ENCODE results near the gene KRIT1. TPM values are rescaled to one million over a fixed set of nuclear protein-coding genes. Genes with fewer than 3 reads are reported as not detected.
"Not testable (repeated sequence)": the region's sequence is repeated elsewhere in the genome, so short reads cannot be mapped to it uniquely, and the experiment has no call there.

Gene KRIT1
- total RNA-seq, 1 experiment from 2014 or later: 34.9 TPM

- Histone ChIP-seq H4K8ac (replicated peaks; ENCODE audit: insufficient read length, low read depth, low read length) (no peak overlapping the region), H3K27ac (ENCODE audit: insufficient read length, low read depth, low read length) (no peak overlapping the region), H3K79me2 (ENCODE audit: insufficient read depth, low read length) (peaks cover 18% of the 10 kb centered on the region; the same call in 1 of the 2 replicates), H4K20me1 (ENCODE audit: control insufficient read depth, insufficient read depth, insufficient read length) (no peaks in the 10 kb centered on the region), H4K5ac (ENCODE audit: insufficient read length, low read depth, low read length) (no peak overlapping the region), H3T11ph (ENCODE audit: low read length) (no peak overlapping the region), H3K23ac (ENCODE audit: insufficient read length, low read depth, low read length) (no peak overlapping the region), H3K27me3 (ENCODE audit: insufficient read depth, low read length) (no peaks in the 10 kb centered on the region), H2BK5ac (ENCODE audit: insufficient read length, low read length) (no peak overlapping the region), H2AK5ac (ENCODE audit: insufficient read length, low read length) (no peak overlapping the region), H3K14ac (ENCODE audit: insufficient read depth, low read length) (no peak overlapping the region), H3K56ac (ENCODE audit: insufficient read length, low read depth, low read length) (no peak overlapping the region), H3K9ac (ENCODE audit: extremely low read depth, insufficient read length, low read length) (no peak overlapping the region), H3K4me1 (ENCODE audit: insufficient read depth, low read length) (no peaks in the 10 kb centered on the region; the same call in 1 of the 2 replicates), H3K9me3 (ENCODE audit: control insufficient read depth, low read depth, low read length) (no peaks in the 10 kb centered on the region), H3K79me1 (ENCODE audit: insufficient read depth, low read depth, low read length, poor library complexity, severe bottlenecking) (peaks cover 4% of the 10 kb centered on the region), H2BK120ac (ENCODE audit: low read depth, low read length, poor library complexity, severe bottlenecking) (no peak overlapping the region), H3K23me2 (ENCODE audit: insufficient read length, low read depth, low read length, poor library complexity, severe bottlenecking) (no peaks in the 10 kb centered on the region), H3K18ac (ENCODE audit: insufficient read length, low read depth, low read length) (no peak overlapping the region), H3K4me2 (ENCODE audit: insufficient read depth, insufficient read length, low read length) (no peak overlapping the region), H2BK15ac (ENCODE audit: low read depth, low read length) (no peak overlapping the region), H2BK20ac (ENCODE audit: low read depth, low read length, poor library complexity, severe bottlenecking) (no peak overlapping the region), H2BK12ac (ENCODE audit: insufficient read length, low read depth, low read length) (no peak overlapping the region), H3K4ac (ENCODE audit: low read depth, low read length) (no peak overlapping the region), H2AFZ (ENCODE audit: low read length) (no peak overlapping the region), H4K91ac (ENCODE audit: insufficient read length, low read depth, low read length) (no peak overlapping the region)
- no CpG with 5 or more reads among the region's 4 CpGs for WGBS (ENCODE audit: extremely low coverage, insufficient read length, low lambda C conversion rate)
- H3K4me1 Mint-ChIP-seq: peaks cover 0 to 4% of the 10 kb centered on the region in 2 experiments; a peak in 1 of 4 replicates
- H3K27ac Mint-ChIP-seq: no peak overlapping the region
- no peaks in the 10 kb centered on the region for H3K27me3 Mint-ChIP-seq (ENCODE audit: low read depth)
- H3K4me3 Mint-ChIP-seq: no peak overlapping the region
- H3K9me3 Mint-ChIP-seq: peaks cover 4 to 8% of the 10 kb centered on the region in 2 experiments
- H3K36me3 Mint-ChIP-seq (ENCODE audit: insufficient read depth in 1 of 3, low read depth in 3 of 3): peaks cover 3 to 11% (median 11%) of the 10 kb centered on the region in 3 experiments
- TF ChIP-seq, protein P1, sequence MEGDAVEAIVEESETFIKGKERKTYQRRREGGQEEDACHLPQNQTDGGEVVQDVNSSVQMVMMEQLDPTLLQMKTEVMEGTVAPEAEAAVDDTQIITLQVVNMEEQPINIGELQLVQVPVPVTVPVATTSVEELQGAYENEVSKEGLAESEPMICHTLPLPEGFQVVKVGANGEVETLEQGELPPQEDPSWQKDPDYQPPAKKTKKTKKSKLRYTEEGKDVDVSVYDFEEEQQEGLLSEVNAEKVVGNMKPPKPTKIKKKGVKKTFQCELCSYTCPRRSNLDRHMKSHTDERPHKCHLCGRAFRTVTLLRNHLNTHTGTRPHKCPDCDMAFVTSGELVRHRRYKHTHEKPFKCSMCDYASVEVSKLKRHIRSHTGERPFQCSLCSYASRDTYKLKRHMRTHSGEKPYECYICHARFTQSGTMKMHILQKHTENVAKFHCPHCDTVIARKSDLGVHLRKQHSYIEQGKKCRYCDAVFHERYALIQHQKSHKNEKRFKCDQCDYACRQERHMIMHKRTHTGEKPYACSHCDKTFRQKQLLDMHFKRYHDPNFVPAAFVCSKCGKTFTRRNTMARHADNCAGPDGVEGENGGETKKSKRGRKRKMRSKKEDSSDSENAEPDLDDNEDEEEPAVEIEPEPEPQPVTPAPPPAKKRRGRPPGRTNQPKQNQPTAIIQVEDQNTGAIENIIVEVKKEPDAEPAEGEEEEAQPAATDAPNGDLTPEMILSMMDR (conservative IDR thresholded peaks at IDR 0.05): no peak
- no peak for DNase-seq
Observed at GRCh38 chr7:92255308-92255707, 9.6 kb upstream of the KRIT1 start.

DNA sequence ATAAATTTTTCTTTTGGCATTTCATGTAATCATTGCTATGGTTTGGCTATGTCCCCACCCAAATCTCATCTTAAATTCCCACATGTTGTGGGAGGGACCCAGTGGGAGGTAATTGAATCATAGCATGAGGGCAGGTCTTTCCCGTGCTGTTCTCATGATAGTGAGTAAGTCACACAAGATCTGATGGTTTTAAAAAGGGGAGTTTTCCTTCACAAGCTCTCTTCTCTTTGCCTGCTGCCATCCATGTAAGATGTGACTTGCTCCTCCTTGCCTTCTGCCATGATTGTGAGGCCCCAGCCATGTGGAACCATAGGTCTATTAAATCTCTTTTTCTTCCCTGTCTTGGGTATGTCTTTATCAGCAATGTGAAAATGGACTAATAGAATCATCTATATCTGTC is 9.1 kb upstream of the KRIT1 start:
- H4K8ac ChIP-seq (replicated peaks; ENCODE audit: insufficient read length, low read depth, low read length); H3K23ac ChIP-seq (ENCODE audit: insufficient read length, low read depth, low read length); H3K4me1 ChIP-seq (ENCODE audit: insufficient read depth, low read length); H4K5ac ChIP-seq (ENCODE audit: insufficient read length, low read depth, low read length); H3K14ac ChIP-seq (ENCODE audit: insufficient read depth, low read length); H3K18ac ChIP-seq (ENCODE audit: insufficient read length, low read depth, low read length); H3K56ac ChIP-seq (ENCODE audit: insufficient read length, low read depth, low read length); H2AK5ac ChIP-seq (ENCODE audit: insufficient read length, low read length); H4K20me1 ChIP-seq (ENCODE audit: control insufficient read depth, insufficient read depth, insufficient read length); H3K23me2 ChIP-seq (ENCODE audit: insufficient read length, low read depth, low read length, poor library complexity, severe bottlenecking); H2BK5ac ChIP-seq (ENCODE audit: insufficient read length, low read length); H3K4me2 ChIP-seq (ENCODE audit: insufficient read depth, insufficient read length, low read length); H3K27ac ChIP-seq (ENCODE audit: insufficient read length, low read depth, low read length); H3K4me1 Mint-ChIP-seq; H2BK12ac ChIP-seq (ENCODE audit: insufficient read length, low read depth, low read length); H3K79me1 ChIP-seq (ENCODE audit: insufficient read depth, low read depth, low read length, poor library complexity, severe bottlenecking); H2BK15ac ChIP-seq (ENCODE audit: low read depth, low read length); H3K27me3 Mint-ChIP-seq (ENCODE audit: low read depth); H2BK20ac ChIP-seq (ENCODE audit: low read depth, low read length, poor library complexity, severe bottlenecking); H3K4ac ChIP-seq (ENCODE audit: low read depth, low read length); H3K27me3 ChIP-seq (ENCODE audit: insufficient read depth, low read length); H3K27ac Mint-ChIP-seq; H2BK120ac ChIP-seq (ENCODE audit: low read depth, low read length, poor library complexity, severe bottlenecking); DNase-seq; H2AFZ ChIP-seq (ENCODE audit: low read length); H3K9ac ChIP-seq (ENCODE audit: extremely low read depth, insufficient read length, low read length); H3K9me3 ChIP-seq (ENCODE audit: control insufficient read depth, low read depth, low read length); H3T11ph ChIP-seq (ENCODE audit: low read length); H3K9me3 Mint-ChIP-seq; H3K4me3 Mint-ChIP-seq; H4K91ac ChIP-seq (ENCODE audit: insufficient read length, low read depth, low read length): not testable (repeated sequence)
- WGBS (ENCODE audit: extremely low coverage, insufficient read length, low lambda C conversion rate): no CpG with 5 or more reads among the region's 1 CpG
- peaks cover 3 to 11% (median 11%) of the 10 kb centered on the region in 3 experiments for H3K36me3 Mint-ChIP-seq (ENCODE audit: insufficient read depth in 1 of 3, low read depth in 3 of 3)
- H3K79me2 ChIP-seq (ENCODE audit: insufficient read depth, low read length): peaks cover 17% of the 10 kb centered on the region; the same call in 1 of the 2 replicates

Data from H9 (cell line).